Epithelial cell of prostate (primary cell): Measurements from ENCODE around the gene ASIC4.
A peak's percentile ranks its signal among the peaks of the same experiment; 100 is the strongest.

Source experiments
- DNase-seq: peaks from one replicate; pipeline ENCODE4 v3.0.0-alpha.2; 2011; ENCODE audit warnings: low read depth, low spot score
- H3K27ac ChIP-seq: fragments of 450-650 bp; 2 replicates; pipeline ENCODE4 v1.5.1; 2017; ENCODE audit warnings: mild to moderate bottlenecking

ASIC4 gene

DNA sequence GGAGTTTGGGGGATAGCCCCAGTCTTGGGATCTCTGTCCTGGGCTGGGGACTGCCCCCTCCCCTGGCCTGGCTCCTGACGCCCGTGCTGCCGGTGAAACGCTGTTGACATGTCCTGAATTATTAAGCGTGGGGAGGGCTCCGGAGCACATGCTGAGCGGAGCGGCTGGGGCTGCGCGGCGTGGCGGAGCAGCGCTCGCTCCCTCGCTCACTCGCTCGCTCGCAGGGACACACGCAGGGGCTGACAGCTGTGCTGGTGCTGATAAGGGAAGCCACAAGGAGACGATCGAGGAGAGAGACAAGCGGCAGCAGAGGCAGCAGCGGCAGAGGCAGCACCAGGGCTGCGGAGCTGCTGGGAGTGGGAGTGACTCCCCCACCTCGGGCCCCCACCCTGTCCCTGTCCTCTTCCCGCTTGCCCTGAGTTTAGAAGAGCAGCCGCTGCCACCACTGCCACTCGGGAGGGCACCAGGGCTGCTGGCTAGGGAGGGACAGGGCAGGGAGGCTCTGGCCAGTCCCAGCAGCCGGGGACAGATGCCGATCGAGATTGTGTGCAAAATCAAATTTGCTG, at the start of gene ASIC4:
TSS of gene ASIC4 (plus strand) at position 287 of the 566 bp plus-strand sequence. CDS start at position 530, 243 bp downstream.
- DNase-seq, result no peak
- no peak within 1 kb of the TSS for H3K27ac ChIP-seq

GRCh38 chr2:219465659-219466561, 48.4 kb upstream of the ASIC4 start:
- DNase-seq, result no peak
- H3K27ac ChIP-seq, result no peak overlapping the region

DNA sequence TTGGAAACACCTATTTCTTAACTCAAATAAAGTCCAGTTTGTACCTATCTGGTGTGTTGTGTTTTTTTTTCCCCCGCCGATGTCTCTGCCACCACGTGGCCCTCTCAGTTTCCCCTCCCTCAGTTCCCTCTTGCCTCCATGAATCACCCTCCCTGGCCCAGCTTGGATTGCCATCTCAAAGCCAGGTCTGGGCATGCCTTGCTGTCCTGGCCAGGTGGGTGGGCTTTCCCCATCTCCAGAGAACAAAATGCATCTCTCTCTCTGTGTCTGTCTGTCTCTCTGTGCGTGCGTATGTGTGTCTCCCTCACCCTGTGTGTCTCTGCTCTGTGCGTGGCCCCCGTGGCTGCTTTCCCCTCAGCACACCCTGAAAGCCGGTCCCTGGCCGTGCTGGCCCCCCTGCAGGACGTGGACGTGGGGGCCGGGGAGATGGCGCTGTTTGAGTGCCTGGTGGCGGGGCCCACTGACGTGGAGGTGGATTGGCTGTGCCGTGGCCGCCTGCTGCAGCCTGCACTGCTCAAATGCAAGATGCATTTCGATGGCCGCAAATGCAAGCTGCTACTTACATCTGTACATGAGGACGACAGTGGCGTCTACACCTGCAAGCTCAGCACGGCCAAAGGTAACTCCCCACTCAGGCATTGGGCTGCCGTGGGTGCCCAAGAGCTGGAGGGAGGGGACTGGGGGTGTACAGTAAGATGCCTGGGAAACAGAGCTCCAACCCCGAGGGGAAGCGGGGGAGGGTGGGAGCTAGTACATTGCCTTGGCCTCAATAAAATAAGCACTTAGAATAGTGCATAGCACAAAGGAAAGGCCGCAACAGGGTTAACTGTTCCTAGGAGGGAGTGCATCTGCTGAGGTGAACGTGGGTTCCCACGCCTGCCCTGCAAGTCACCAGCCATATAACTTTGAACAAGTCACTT, 47.2 kb upstream of the ASIC4 start:
- peak; percentile 45 for DNase-seq

GRCh38 chr2:219467736-219468075, 46.6 kb upstream of the ASIC4 start:
- peak overlapping the region; percentile 52 for H3K27ac ChIP-seq
- peak; percentile 60 for DNase-seq

More for the DNA sequence above, 47.2 kb upstream of the ASIC4 start:
- peak overlapping the region; percentile 52 for H3K27ac ChIP-seq

DNA sequence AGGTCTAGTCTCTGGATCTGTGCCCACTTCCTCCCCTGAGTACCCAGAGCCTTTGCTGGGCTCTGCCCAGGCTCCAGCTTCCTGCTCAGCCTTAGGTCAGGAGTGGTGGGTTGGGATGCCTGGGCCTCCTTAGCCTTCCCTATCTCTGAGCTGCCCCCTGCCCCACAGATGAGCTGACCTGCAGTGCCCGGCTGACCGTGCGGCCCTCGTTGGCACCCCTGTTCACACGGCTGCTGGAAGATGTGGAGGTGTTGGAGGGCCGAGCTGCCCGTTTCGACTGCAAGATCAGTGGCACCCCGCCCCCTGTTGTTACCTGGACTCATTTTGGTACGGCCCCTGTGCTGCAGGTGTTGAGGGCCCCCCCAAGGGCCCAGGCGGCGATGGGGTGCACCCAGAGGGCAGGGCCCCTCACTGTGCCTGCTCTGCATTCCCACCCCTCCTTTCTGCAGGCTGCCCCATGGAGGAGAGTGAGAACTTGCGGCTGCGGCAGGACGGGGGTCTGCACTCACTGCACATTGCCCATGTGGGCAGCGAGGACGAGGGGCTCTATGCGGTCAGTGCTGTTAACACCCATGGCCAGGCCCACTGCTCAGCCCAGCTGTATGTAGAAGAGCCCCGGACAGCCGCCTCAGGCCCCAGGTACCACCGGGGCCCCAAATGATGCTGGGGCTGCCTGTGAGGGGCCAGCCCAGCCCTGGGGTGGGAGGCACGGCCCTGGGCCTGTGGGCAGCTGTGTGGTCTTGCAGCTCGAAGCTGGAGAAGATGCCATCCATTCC, 45.7 kb upstream of the ASIC4 start:
- no peak overlapping the region for H3K27ac ChIP-seq
- DNase-seq, result no peak

DNA sequence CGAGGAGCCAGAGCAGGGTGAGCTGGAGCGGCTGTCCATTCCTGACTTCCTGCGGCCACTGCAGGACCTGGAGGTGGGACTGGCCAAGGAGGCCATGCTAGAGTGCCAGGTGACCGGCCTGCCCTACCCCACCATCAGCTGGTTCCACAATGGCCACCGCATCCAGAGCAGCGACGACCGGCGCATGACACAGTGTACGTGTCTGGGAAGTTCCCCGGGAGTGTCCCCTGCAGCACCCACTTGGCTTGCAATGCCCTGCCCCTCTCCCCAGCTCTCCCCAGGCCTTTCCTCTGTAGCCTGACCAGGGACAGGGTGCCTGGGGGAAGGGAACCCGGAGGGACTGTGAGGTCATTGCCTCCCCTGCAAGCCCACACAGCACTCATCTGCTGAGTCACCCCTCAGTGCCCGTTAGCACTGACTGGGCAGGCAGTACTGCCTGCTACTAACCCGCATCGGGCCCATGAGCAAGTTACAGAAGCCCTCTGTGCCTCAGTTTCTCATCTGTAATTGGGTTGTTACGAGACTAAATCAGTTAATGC, 45.0 kb upstream of the ASIC4 start:
- DNase-seq, result peak; percentile 31
- no peak overlapping the region for H3K27ac ChIP-seq

DNA sequence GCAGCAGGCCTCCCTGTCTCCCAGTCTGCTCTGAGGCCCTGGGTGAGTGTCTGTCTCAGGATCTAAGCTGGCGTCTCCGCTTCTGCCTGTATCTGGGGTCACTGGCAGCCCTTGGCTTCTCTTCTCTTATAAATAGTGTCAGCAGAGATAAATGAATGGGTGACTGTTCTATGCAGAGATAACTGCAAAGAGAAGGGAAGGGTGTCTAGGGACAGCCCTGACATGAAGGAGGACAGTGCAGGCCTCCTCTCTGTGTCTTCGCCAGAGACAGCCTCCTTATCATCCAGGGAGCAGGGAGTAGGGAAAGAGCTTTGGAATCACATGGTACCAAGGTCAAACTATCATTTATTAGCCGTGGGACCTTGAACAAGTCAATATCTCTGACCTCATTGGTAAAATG, 43.9 kb upstream of the ASIC4 start:
- no peak overlapping the region for H3K27ac ChIP-seq
- DNase-seq, result no peak

DNA sequence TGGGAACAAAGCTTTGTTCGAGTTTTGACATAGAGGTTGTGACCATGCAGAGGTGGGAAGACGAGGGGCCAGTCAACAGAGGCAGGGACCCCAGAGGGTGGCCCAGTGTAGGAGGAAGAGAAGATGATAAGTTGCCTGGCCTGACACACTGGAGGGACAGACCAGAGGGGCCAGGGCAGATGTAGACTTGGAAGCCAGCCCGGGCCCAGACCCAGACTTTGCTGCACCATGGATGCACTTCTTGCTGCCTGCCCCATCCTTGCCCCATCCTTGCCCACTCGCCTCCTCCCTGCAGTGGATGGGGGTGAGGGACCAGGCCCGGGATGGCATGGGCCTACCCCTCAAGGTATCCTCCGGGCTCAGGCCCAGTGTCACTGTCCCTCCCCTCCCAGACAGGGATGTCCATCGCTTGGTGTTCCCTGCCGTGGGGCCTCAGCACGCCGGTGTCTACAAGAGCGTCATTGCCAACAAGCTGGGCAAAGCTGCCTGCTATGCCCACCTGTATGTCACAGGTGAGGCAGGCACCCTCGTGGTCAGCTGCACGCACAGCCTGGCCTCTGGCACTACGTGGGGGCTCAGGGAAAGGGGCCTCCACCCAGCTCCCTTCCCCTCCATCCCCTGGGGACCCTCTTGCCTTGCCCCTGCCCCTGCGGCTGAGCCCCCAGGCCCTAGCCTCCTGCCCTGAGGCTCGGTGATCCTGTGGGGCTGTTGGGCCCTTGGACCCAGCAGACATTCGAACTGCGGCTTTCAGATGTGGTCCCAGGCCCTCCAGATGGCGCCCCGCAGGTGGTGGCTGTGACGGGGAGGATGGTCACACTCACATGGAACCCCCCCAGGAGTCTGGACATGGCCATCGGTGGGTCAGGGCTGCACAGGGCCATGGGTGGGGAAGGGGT, 42.6 kb upstream of the ASIC4 start:
- DNase-seq, result no peak
- no peak overlapping the region for H3K27ac ChIP-seq

GRCh38 chr2:219472629-219473187, 41.6 kb upstream of the ASIC4 start:
- DNase-seq, result no peak

GRCh38 chr2:219473511-219473910, 40.8 kb upstream of the ASIC4 start:
- H3K27ac ChIP-seq, result no peak overlapping the region
- no peak for DNase-seq

More at GRCh38 chr2:219472629-219473187, 41.6 kb upstream of the ASIC4 start:
- no peak overlapping the region for H3K27ac ChIP-seq

DNA sequence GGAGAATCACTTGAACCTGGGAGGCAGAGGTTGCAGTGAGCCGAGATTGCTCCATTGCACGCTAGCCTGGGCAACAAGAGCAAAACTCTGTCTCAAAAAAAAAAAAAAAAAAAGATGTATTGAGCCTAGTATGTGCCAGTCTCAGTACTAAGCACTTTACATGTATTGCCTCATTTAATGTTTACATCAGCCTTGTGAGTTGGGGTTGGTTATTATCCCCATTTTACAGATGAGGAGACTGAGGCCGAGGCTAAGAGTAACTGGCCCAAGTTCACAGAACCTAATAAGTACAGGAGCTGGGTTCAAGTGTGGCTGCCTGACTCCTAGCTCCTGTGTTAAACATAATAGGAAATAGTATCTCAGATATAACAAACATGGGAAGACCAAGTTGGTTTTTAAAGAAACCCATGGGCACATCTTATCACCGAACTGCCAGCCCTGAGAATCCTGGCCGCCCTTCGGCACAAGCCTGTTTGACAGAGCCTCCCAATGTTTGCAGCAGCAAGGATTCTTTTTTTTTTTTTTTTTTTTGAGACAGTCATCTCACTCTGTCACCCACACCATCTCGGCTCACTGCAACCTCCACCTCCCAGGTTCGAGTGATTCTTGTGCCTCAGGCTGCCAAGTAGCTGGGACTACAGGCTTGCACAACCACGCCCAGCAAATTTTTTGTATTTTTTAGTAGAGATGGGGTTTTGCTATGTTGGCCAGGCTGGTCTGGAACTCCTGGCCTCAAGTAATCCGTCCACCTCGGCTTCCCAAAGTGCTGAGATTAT, 39.8 kb upstream of the ASIC4 start:
- no peak overlapping the region for H3K27ac ChIP-seq
- no peak for DNase-seq

GRCh38 chr2:219475278-219475677, 39.0 kb upstream of the ASIC4 start:
- H3K27ac ChIP-seq, result no peak overlapping the region
- DNase-seq, result no peak

DNA sequence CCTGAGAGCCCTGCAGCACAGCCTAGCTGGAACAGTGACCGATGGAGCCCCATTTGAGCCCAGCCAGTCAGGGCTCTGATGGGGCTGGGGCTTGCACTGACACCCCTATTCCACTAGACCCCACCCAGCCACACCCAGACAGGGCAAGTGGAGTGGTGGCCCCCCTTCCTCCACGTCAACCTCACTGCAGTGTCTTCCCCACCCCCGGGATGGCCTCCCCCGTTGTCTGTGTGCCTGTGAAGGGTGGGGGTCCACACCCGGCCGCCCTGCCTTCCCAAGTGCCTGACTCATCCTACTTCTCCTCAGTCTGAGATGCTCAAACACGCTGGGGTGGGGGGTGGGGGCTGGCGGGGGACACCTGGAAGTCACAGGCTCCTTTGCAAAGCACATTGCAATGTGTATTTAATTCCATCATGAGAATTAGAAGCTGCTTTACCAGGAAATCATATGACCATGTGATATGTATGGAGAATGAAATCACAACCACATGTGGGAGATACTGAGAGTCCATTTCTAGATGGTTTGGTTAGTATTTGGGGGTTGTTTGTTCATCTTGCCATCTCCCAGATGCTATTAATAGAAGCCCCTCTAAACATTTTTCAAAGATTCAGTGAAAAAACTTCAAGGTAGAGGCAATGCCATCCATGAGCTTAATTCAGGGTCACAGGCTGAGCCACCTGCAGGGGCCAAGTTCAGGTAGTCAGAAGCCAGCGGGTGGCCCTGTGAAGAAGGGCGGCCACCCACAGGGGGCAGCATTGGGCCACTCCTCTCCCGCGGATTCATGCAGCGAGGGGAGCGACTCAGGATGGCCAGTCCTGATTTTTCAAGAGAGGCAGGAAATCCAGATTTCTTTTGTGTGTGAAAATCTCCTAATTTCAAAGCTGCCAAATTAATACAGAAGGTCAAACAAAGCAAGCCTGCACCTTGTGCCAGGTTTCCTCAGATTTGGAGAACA, 38.3 kb upstream of the ASIC4 start:
- no peak overlapping the region for H3K27ac ChIP-seq
- DNase-seq, result no peak

DNA sequence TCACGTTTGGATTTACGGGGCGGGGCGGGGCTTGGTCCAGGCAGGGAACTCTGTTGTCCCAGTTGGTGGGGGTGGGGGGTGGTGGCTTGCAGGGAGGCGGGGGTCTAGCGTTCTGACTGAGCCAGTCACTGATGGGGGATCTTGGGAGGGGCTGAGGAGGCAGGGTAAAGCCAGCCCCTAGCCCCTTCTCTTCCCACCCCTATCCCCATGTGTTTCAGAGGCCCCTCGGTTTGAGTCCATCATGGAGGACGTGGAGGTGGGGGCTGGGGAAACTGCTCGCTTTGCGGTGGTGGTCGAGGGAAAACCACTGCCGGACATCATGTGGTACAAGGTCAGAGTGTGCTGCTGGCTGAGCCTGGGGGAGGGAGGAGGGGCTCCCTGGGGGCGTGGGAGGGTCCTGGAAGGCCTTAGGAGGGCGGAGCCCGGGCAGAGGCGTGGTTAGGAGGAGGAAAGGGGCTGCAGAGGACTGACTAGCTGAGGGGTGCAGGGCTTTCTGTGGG, 37.6 kb upstream of the ASIC4 start:
- H3K27ac ChIP-seq, result no peak overlapping the region
- no peak for DNase-seq

GRCh38 chr2:219477179-219477578, 37.1 kb upstream of the ASIC4 start:
- H3K27ac ChIP-seq, result no peak overlapping the region
- DNase-seq, result no peak

- H3K27ac ChIP-seq, result no peak overlapping the region
- no peak for DNase-seq
Observed at GRCh38 chr2:219477815-219478214, 36.5 kb upstream of the ASIC4 start.
